C4-2B (cell line): ENCODE results near the gene SFMBT1.

Source experiments
- CTCF ChIP-seq: fragments of 450-650 bp; conservative IDR thresholded peaks from 2 replicates; pipeline ENCODE4 v1.5.1; 2017; ENCODE audit warnings: mild to moderate bottlenecking
- ZFX ChIP-seq: fragments of 450-650 bp; IDR thresholded peaks from 2 replicates; pipeline ENCODE4 v1.6.1; 2017

DNA sequence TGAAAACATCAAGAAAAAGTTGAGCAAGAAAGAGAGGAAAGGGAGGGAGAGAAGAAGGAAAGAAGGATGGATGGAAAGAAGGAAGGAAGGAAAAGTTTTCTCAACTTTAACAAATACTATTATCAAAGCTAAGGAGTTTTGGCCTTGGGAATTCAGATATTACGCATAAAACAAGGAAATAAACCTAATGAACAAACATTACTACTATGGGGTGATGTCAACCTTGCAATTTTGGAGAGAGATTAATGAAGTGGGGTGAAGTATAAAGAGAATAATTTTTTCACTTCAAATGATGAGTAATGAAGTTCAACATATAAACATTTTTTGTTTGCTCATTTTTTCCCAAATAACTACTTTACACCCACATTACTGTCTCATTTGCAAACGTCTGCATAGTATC lies 55.2 kb downstream of the SFMBT1 start:
- TF ChIP-seq CTCF: no peak
- no peak for TF ChIP-seq ZFX
